K562 (cell line): Measurements from ENCODE around the gene EPM2A. TPM values are rescaled to one million over a fixed set of nuclear protein-coding genes. Genes with fewer than 3 reads are reported as not detected.

Experiments
- ATAC-seq: fragments of 200-7000 bp; cut with Tn5 transposase; 3 replicates; pipeline ENCODE4 v1.9.1; 2020; ENCODE audit warnings: moderate library complexity
- BruUV-seq: library from RNA; stranded (reverse); fragments of 400-500 nt; replicated peaks from 2 replicates; lab custom pipeline; 2021; lab: Mats Ljungman, UMichigan
- CTCF ChIA-PET: fragments of 300-600 bp; formaldehyde crosslinking; extraction: SDS; loops from one replicate; lab custom pipeline; 2021; ENCODE audit warnings: low intra/inter-chr PET ratio; lab: Yijun Ruan, JAX
- POLR2A ChIA-PET: fragments of 300-600, 350-650 bp; sonication (Branson Sonifier 250); formaldehyde crosslinking; extraction: SDS; loops from one replicate; lab custom pipeline; 2021; ENCODE audit warnings: antibody characterized with exemption, inconsistent platforms; lab: Yijun Ruan, JAX
- DNase-seq, 4 experiments: peaks; one replicate each; pipeline versions ENCODE4 v3.0.0 to v3.0.0-alpha.2; 2011 to 2018; ENCODE audit warnings: low spot score in 3 of 4, mixed read lengths in 3 of 4; ENCODE audit errors: extremely low read depth in 1 of 4
- FAIRE-seq: peaks from 2 replicates; lab custom pipeline; 2011; peaks lifted over from hg19 to GRCh38; lab: Jason Lieb, UNC
- H2AFZ ChIP-seq: 2 replicates; pipeline ENCODE4 v1.6.0; 2011; ENCODE audit warnings: low read depth, low read length, control low read depth, inconsistent platforms
- H3K27ac ChIP-seq: fragments of 200-600 bp; 3 replicates; pipeline ENCODE4 v1.8.0; 2011; ENCODE audit warnings: low read depth, mild to moderate bottlenecking, control low read depth, inconsistent platforms, low read length, moderate library complexity, mixed read lengths; ENCODE audit errors: extremely low read depth
- H3K27me3 ChIP-seq, 2 experiments: fragments of 300-600 bp in 1 of 2; 2 replicates in 1 of 2; 3 replicates in 1 of 2; pipeline versions ENCODE4 v1.6.0 to v1.8.0; 2011; ENCODE audit warnings: inconsistent platforms in 2 of 2, low read length in 2 of 2, mild to moderate bottlenecking in 1 of 2, mixed read lengths in 1 of 2, moderate library complexity in 1 of 2; ENCODE audit not compliant: control insufficient read depth in 2 of 2, insufficient read depth in 2 of 2
- H3K36me3 ChIP-seq: fragments of 300-600 bp; 3 replicates; pipeline ENCODE4 v1.8.0; 2011; ENCODE audit warnings: mild to moderate bottlenecking, low read length, inconsistent platforms; ENCODE audit not compliant: control insufficient read depth, insufficient read depth
- H3K4me1 ChIP-seq, 2 experiments: fragments of 200-600 bp in 1 of 2; replicated peaks in 1 of 2; 2 replicates in 1 of 2; 3 replicates in 1 of 2; pipeline versions ENCODE4 v1.5.1 to v1.8.0; 2011; ENCODE audit warnings: inconsistent platforms in 2 of 2, low read length in 2 of 2, mild to moderate bottlenecking in 1 of 2, mixed read lengths in 1 of 2, moderate library complexity in 1 of 2; ENCODE audit not compliant: control insufficient read depth in 2 of 2, insufficient read depth in 2 of 2
- H3K4me2 ChIP-seq: 2 replicates; pipeline ENCODE4 v1.6.1; 2011; ENCODE audit warnings: low read length, control low read depth, inconsistent platforms, mixed read lengths; ENCODE audit not compliant: insufficient read depth
- H3K4me3 ChIP-seq: fragments of 200-600 bp; sonication (generic), shearing (Covaris generic); 2 replicates; pipeline ENCODE4 v1.5.1; 2016; ENCODE audit warnings: control low read depth, inconsistent platforms
- H3K79me2 ChIP-seq: fragments of 200-600 bp; 3 replicates; pipeline ENCODE4 v1.8.0; 2011; ENCODE audit warnings: low read length, inconsistent platforms; ENCODE audit not compliant: control insufficient read depth, insufficient read depth
- H3K9ac ChIP-seq, 2 experiments: 2 replicates each; pipeline versions ENCODE4 v1.6.0 to v1.6.1; 2011; ENCODE audit warnings: low read depth in 2 of 2, low read length in 2 of 2, control low read depth in 1 of 2, inconsistent platforms in 1 of 2, mild to moderate bottlenecking in 1 of 2, mixed read lengths in 1 of 2; ENCODE audit not compliant: insufficient read depth in 1 of 2
- H3K9me1 ChIP-seq: one replicate; pipeline ENCODE4 v1.6.0; 2011; ENCODE audit warnings: inconsistent platforms, mild to moderate bottlenecking, low read length, moderate library complexity; ENCODE audit not compliant: control insufficient read depth, insufficient read depth
- H3K9me3 ChIP-seq: replicated peaks from 2 replicates; pipeline ENCODE4 v1.5.1; 2011; ENCODE audit warnings: low read depth, low read length, inconsistent platforms; ENCODE audit not compliant: control insufficient read depth, insufficient read depth
- H4K20me1 ChIP-seq: replicated peaks from 2 replicates; pipeline ENCODE4 v1.6.1; 2011; ENCODE audit warnings: low read length, inconsistent platforms, mixed read lengths; ENCODE audit not compliant: control insufficient read depth, insufficient read depth
- ETV1 ChIP-seq: fragments of 450-650 bp; conservative IDR thresholded peaks from 2 replicates; pipeline ENCODE4 v1.6.1; 2016; ENCODE audit warnings: missing genetic modification characterization, control low read depth, low read depth, missing compliant biosample characterization
- GABPB2 ChIP-seq: fragments of 250-450 bp; sonication (Bioruptor Pico); conservative IDR thresholded peaks from 2 replicates; pipeline ENCODE4 v1.5.1; 2021; ENCODE audit warnings: mild to moderate bottlenecking
- HDGF ChIP-seq: fragments of 450-650 bp; IDR thresholded peaks from 2 replicates; pipeline ENCODE4 v1.6.1; 2016
- KAT8 ChIP-seq: fragments of 450-650 bp; IDR thresholded peaks from 2 replicates; pipeline ENCODE4 v1.6.1; 2016; ENCODE audit warnings: low read depth, mild to moderate bottlenecking
- RBM25 ChIP-seq: fragments of 200-400 bp; formaldehyde crosslinking; IDR thresholded peaks from 2 replicates; pipeline ENCODE4 v1.6.1; 2018; ENCODE audit warnings: low read length, low read depth, moderate library complexity; ENCODE audit not compliant: severe bottlenecking
- SMARCA4 ChIP-seq: fragments of 450-650 bp; IDR thresholded peaks from 2 replicates; pipeline ENCODE4 v1.6.1; 2016
- ZBTB12 ChIP-seq: fragments of 250-450 bp; sonication (Bioruptor Pico); IDR thresholded peaks from 2 replicates; pipeline ENCODE4 v1.4.0; 2020
- ZNF717 ChIP-seq: fragments of 250-450 bp; sonication (Bioruptor Pico); IDR thresholded peaks from 2 replicates; pipeline ENCODE4 v1.5.0; 2021
- in situ Hi-C: fragments of 300-500 bp; cut with MboI; formaldehyde crosslinking; loops from 4 replicates; pipeline ENCODE4 v1.15.0; 2018; ENCODE audit warnings: inconsistent platforms, mixed read lengths
- intact Hi-C: fragments of 100-400 bp; cut with micrococcal nuclease; formaldehyde crosslinking; loops from 2 replicates; pipeline ENCODE4 v1.14.2; 2022
- polyA plus RNA-seq, 8 experiments: library from polyadenylated mRNA; depleted of rRNA in 4 of 8; stranded (reverse) in 5 of 8; unstranded in 3 of 8; fragments of >200 nt; fragmentation: Nextera tagmentation in 2 of 8; fragmentation: Illumina TruSeq in 1 of 8; extraction: Ambion mirVana in 2 of 8; extraction: Trizol in 1 of 8; gene quantifications; 2 replicates each; pipeline versions ENCODE4 v1.2.1 to v1.2.3, GENCODE V29; 2011 to 2014; ENCODE audit warnings: inconsistent platforms in 1 of 8, missing spikeins in 1 of 8
- total RNA-seq, 7 experiments: library from RNA; depleted of rRNA in 6 of 7; stranded (reverse); fragments of >200 nt in 6 of 7; fragmentation: Illumina TruSeq in 2 of 7; extraction: Trizol in 2 of 7; gene quantifications; 2 replicates each; pipeline versions ENCODE4 v1.2.1 to v1.2.3, GENCODE V29; 2011 to 2021; ENCODE audit warnings: low replicate concordance in 1 of 7

EPM2A gene
- total and polyA plus RNA-seq, 9 of the 15 experiments (the other 6 are each of a cell fraction or from before 2014, with no cell fraction given), result 0.35 to 5.3 (median 2.5) TPM

GRCh38 chr6:145763742-145764141 lies 28.4 kb upstream of the EPM2A start:
- Histone ChIP-seq H3K79me2 (no peaks in the 10 kb centered on the region), H3K36me3 (no peaks in the 10 kb centered on the region), H3K27ac (no peak overlapping the region), H3K9me1 (no peaks in the 10 kb centered on the region), H3K4me1 (no peaks in the 10 kb centered on the region), H4K20me1 (no peaks in the 10 kb centered on the region), H2AFZ (no peak overlapping the region), H3K4me3 (no peak overlapping the region), H3K9ac (no peak overlapping the region), H3K4me2 (no peak overlapping the region), H3K9me3 (no peaks in the 10 kb centered on the region), H3K27me3 (no peaks in the 10 kb centered on the region)
- intact Hi-C loops (no loop called here), in situ Hi-C loops (no loop called here)
- DNase-seq, result no peak
- POLR2A ChIA-PET, result no interaction called here
- FAIRE-seq, result no peak
- TF ChIP-seq ZBTB12, result no peak
- no peak for TF ChIP-seq KAT8
- no peak for TF ChIP-seq SMARCA4
- TF ChIP-seq ETV1 (tag), result no peak
- no peak for TF ChIP-seq HDGF
- no peak for TF ChIP-seq GABPB2 (CRISPR knock-in tag)
- TF ChIP-seq ZNF717 (CRISPR knock-in tag), result no peak
- no peak for TF ChIP-seq RBM25
- no TSS peak for BruUV-seq
- no peak for ATAC-seq
- CTCF ChIA-PET, result no interaction called here
